Loucy (cell line): ENCODE results near the gene PGP.

Source experiments
- CTCF ChIP-seq: fragments of 200-600 bp; sonication (generic); conservative IDR thresholded peaks from 2 replicates; pipeline ENCODE4 v1.5.1; 2014; ENCODE audit warnings: mild to moderate bottlenecking, antibody characterized with exemption, low read length
- EZH2phosphoT487 ChIP-seq: fragments of 200-600 bp; IDR thresholded peaks from 2 replicates; pipeline ENCODE4 v1.6.1; 2018; ENCODE audit warnings: antibody characterized with exemption, mild to moderate bottlenecking, moderate library complexity, borderline replicate concordance

GRCh38 chr16:2205967-2206313 lies 8.7 kb downstream of the PGP start:
- no peak for TF ChIP-seq CTCF
- no peak for TF ChIP-seq EZH2phosphoT487
